H1 (cell line): ENCODE results near the gene MMP15. TPM values are rescaled to one million over a fixed set of nuclear protein-coding genes. Genes with fewer than 3 reads are reported as not detected.

Experiments used
- CTCF ChIA-PET: fragments of 300-600 bp; sonication (Branson Sonifier 250); formaldehyde crosslinking; loops from one replicate; lab custom pipeline; 2021; ENCODE audit not compliant: partially characterized antibody; lab: Charles Lee
- POLR2A ChIA-PET: fragments of 300-600 bp; sonication (Branson Sonifier 250); formaldehyde crosslinking; loops from one replicate; lab custom pipeline; 2021; ENCODE audit warnings: inconsistent platforms; ENCODE audit not compliant: partially characterized antibody; lab: Charles Lee
- DNase-seq, 2 experiments: peaks; one replicate each; pipeline versions ENCODE4 v3.0.0 to v3.0.0-alpha.2; 2010 to 2022; ENCODE audit warnings: low spot score in 2 of 2, low read depth in 1 of 2, mixed read lengths in 1 of 2
- FAIRE-seq: peaks from 2 replicates; lab custom pipeline; 2011; peaks lifted over from hg19 to GRCh38; lab: Jason Lieb, UNC
- H2AFZ ChIP-seq: 2 replicates; pipeline ENCODE4 v1.8.1; 2012; ENCODE audit warnings: low read length, inconsistent platforms
- H2AK5ac ChIP-seq: 2 replicates; pipeline ENCODE4 v1.6.1; 2013; ENCODE audit warnings: low read depth, low read length
- H2BK120ac ChIP-seq: replicated peaks from 2 replicates; pipeline ENCODE3; 2013; ENCODE audit warnings: low read depth, low read length, inconsistent platforms
- H2BK12ac ChIP-seq: 2 replicates; pipeline ENCODE4 v1.6.1; 2013; ENCODE audit warnings: low read depth, low read length
- H2BK15ac ChIP-seq: 2 replicates; pipeline ENCODE4 v1.6.1; 2013; ENCODE audit warnings: low read length
- H2BK20ac ChIP-seq: 2 replicates; pipeline ENCODE4 v1.6.1; 2013; ENCODE audit warnings: low read length
- H2BK5ac ChIP-seq: 2 replicates; pipeline ENCODE4 v1.6.1; 2013; ENCODE audit warnings: low read depth, low read length
- H3K14ac ChIP-seq: 2 replicates; pipeline ENCODE4 v1.6.1; 2013; ENCODE audit warnings: inconsistent platforms; ENCODE audit not compliant: insufficient read length
- H3K18ac ChIP-seq: 2 replicates; pipeline ENCODE4 v1.6.1; 2013; ENCODE audit warnings: low read length; ENCODE audit errors: extremely low read depth
- H3K23ac ChIP-seq: 2 replicates; pipeline ENCODE4 v1.6.1; 2013; ENCODE audit warnings: inconsistent platforms; ENCODE audit not compliant: insufficient read length
- H3K23me2 ChIP-seq: 2 replicates; pipeline ENCODE4 v1.6.1; 2013; ENCODE audit warnings: low read depth, low read length
- H3K27ac ChIP-seq: 2 replicates; pipeline ENCODE4 v1.6.1; 2011; ENCODE audit warnings: low read depth, low read length, inconsistent platforms
- H3K27me3 ChIP-seq, 4 experiments: replicated peaks in 1 of 4; 1 replicate in 1 of 4; 2 replicates in 3 of 4; pipeline versions ENCODE4 v1.6.1 to v1.8.1; 2011 to 2013; ENCODE audit warnings: low read length in 3 of 4, mild to moderate bottlenecking in 3 of 4, inconsistent platforms in 2 of 4, mixed read lengths in 2 of 4, moderate library complexity in 1 of 4; ENCODE audit not compliant: control insufficient read depth in 3 of 4, insufficient read depth in 3 of 4; ENCODE audit errors: extremely low read depth in 1 of 4
- H3K36me3 ChIP-seq, 4 experiments: 2 replicates each; pipeline versions ENCODE4 v1.6.1 to v1.8.1; 2011 to 2013; ENCODE audit warnings: mild to moderate bottlenecking in 4 of 4, low read length in 3 of 4, moderate library complexity in 2 of 4, control low read depth in 1 of 4, inconsistent platforms in 1 of 4; ENCODE audit not compliant: insufficient read depth in 4 of 4, control insufficient read depth in 2 of 4
- H3K4ac ChIP-seq: replicated peaks from 2 replicates; pipeline ENCODE3; 2013; ENCODE audit warnings: low read length, low read depth, mixed read lengths, inconsistent platforms; ENCODE audit not compliant: insufficient read length
- H3K4me1 ChIP-seq, 4 experiments: replicated peaks in 1 of 4; 1 replicate in 1 of 4; 2 replicates in 3 of 4; pipeline versions ENCODE4 v1.6.1 to v1.8.1; 2011 to 2013; ENCODE audit warnings: low read length in 3 of 4, inconsistent platforms in 2 of 4, mixed read lengths in 1 of 4; ENCODE audit not compliant: insufficient read depth in 4 of 4, control insufficient read depth in 3 of 4
- H3K4me2 ChIP-seq, 2 experiments: 2 replicates each; pipeline versions ENCODE4 v1.6.1 to v1.8.1; 2011 to 2013; ENCODE audit warnings: low read depth in 2 of 2, low read length in 2 of 2, control low read depth in 1 of 2, inconsistent platforms in 1 of 2, mild to moderate bottlenecking in 1 of 2; ENCODE audit not compliant: insufficient read depth in 1 of 2
- H3K4me3 ChIP-seq, 4 experiments: fragments of 200-600, 300-600 bp in 1 of 4; sonication (generic), shearing (Covaris generic), sonication (Bioruptor Twin) in 1 of 4; 2 replicates each; pipeline versions ENCODE4 v1.5.1 to v1.8.1; 2011 to 2016; ENCODE audit warnings: low read length in 4 of 4, low read depth in 3 of 4, control low read depth in 2 of 4, inconsistent platforms in 2 of 4, mild to moderate bottlenecking in 2 of 4, mixed read lengths in 1 of 4, moderate library complexity in 1 of 4; ENCODE audit not compliant: insufficient read depth in 2 of 4; ENCODE audit errors: extremely low read depth in 1 of 4
- H3K56ac ChIP-seq: replicated peaks from 2 replicates; pipeline ENCODE3; 2013; ENCODE audit warnings: low read depth, mild to moderate bottlenecking, mixed read lengths, low read length, inconsistent platforms; ENCODE audit not compliant: insufficient read length
- H3K79me1 ChIP-seq: 2 replicates; pipeline ENCODE4 v1.6.1; 2013; ENCODE audit warnings: low read depth, low read length, control low read depth
- H3K79me2 ChIP-seq, 2 experiments: 2 replicates each; pipeline versions ENCODE4 v1.6.1 to v1.8.1; 2012 to 2013; ENCODE audit warnings: low read length in 2 of 2, mild to moderate bottlenecking in 2 of 2, inconsistent platforms in 1 of 2; ENCODE audit not compliant: insufficient read depth in 2 of 2, control insufficient read depth in 1 of 2
- H3K9ac ChIP-seq, 4 experiments: replicated peaks in 1 of 4; 1 replicate in 1 of 4; 2 replicates in 3 of 4; pipeline versions ENCODE4 v1.6.1 to v1.8.1; 2011 to 2013; ENCODE audit warnings: low read depth in 3 of 4, low read length in 3 of 4, control low read depth in 2 of 4, mild to moderate bottlenecking in 2 of 4, moderate library complexity in 2 of 4, inconsistent platforms in 1 of 4; ENCODE audit errors: extremely low read depth in 1 of 4
- H3K9me3 ChIP-seq, 2 experiments: 2 replicates each; pipeline versions ENCODE4 v1.6.1 to v1.8.1; 2012 to 2013; ENCODE audit warnings: mild to moderate bottlenecking in 2 of 2, moderate library complexity in 2 of 2, control low read depth in 1 of 2, inconsistent platforms in 1 of 2, low read depth in 1 of 2, low read length in 1 of 2, mixed read lengths in 1 of 2; ENCODE audit not compliant: insufficient read depth in 2 of 2
- H4K20me1 ChIP-seq, 2 experiments: replicated peaks in 1 of 2; 2 replicates each; pipeline versions ENCODE3 to v1.8.1; 2011 to 2013; ENCODE audit warnings: inconsistent platforms in 2 of 2, low read length in 2 of 2, mild to moderate bottlenecking in 1 of 2; ENCODE audit not compliant: insufficient read depth in 2 of 2, control insufficient read depth in 1 of 2
- H4K5ac ChIP-seq: 2 replicates; pipeline ENCODE4 v1.6.1; 2013; ENCODE audit warnings: low read length, low read depth, mixed read lengths, inconsistent platforms; ENCODE audit not compliant: insufficient read length
- H4K8ac ChIP-seq: 2 replicates; pipeline ENCODE4 v1.8.0; 2013; ENCODE audit warnings: mild to moderate bottlenecking, moderate library complexity, low read length, inconsistent platforms; ENCODE audit not compliant: insufficient read depth; ENCODE audit errors: extremely low read depth
- H4K91ac ChIP-seq: replicated peaks from 2 replicates; pipeline ENCODE3; 2013; ENCODE audit warnings: low read length, mixed read lengths, inconsistent platforms; ENCODE audit not compliant: insufficient read length
- ASH2L ChIP-seq: fragments of 200-600, 300-600 bp; sonication (generic); IDR thresholded peaks from one replicate; pipeline ENCODE4 v1.7.1; 2017; ENCODE audit warnings: low read length
- BRCA1 ChIP-seq: IDR thresholded peaks from 2 replicates; pipeline ENCODE4 v1.6.1; 2012; ENCODE audit warnings: low read depth, low read length, improper control_type of control experiment
- CBX8 ChIP-seq: fragments of 300-800, 300-1000 bp; sonication (generic); IDR thresholded peaks from 2 replicates; pipeline ENCODE4 v1.7.1; 2016; ENCODE audit warnings: low read depth, low read length, borderline replicate concordance
- CEBPB ChIP-seq: IDR thresholded peaks from 2 replicates; pipeline ENCODE4 v1.6.1; 2012; ENCODE audit warnings: low read depth, low read length
- CTBP2 ChIP-seq: IDR thresholded peaks from 2 replicates; pipeline ENCODE4 v1.7.0; 2011; ENCODE audit warnings: borderline replicate concordance, mild to moderate bottlenecking, moderate library complexity, mixed read lengths, low read length; ENCODE audit not compliant: insufficient read depth, insufficient read length
- GTF2F1 ChIP-seq: IDR thresholded peaks from 2 replicates; pipeline ENCODE4 v1.6.1; 2012; ENCODE audit warnings: low read depth, low read length, improper control_type of control experiment, borderline replicate concordance
- HDAC2 ChIP-seq, 2 experiments: fragments of 300-600 bp in 1 of 2; sonication (generic) in 1 of 2; IDR thresholded peaks; 2 replicates each; pipeline ENCODE4 v1.6.1; 2011 to 2012; ENCODE audit warnings: low read depth in 2 of 2, low read length in 2 of 2, mild to moderate bottlenecking in 2 of 2, moderate library complexity in 2 of 2, borderline replicate concordance in 1 of 2, inconsistent platforms in 1 of 2
- SP4 ChIP-seq: IDR thresholded peaks from 2 replicates; pipeline ENCODE4 v1.6.1; 2012; ENCODE audit warnings: low read length, inconsistent platforms
- WGBS, 2 experiments: shearing (Covaris generic) in 1 of 2; methylation state at CpG; one replicate each; pipeline versions ENCODE4 v1.1.6 to v1.1.7; 2013 to 2015; ENCODE audit warnings: low lambda C conversion rate in 2 of 2, mixed read lengths in 2 of 2, inconsistent platforms in 1 of 2, low coverage in 1 of 2, missing lambda C conversion rate in 1 of 2; ENCODE audit not compliant: insufficient replicate concordance in 2 of 2, insufficient coverage in 1 of 2, insufficient read length in 1 of 2; ENCODE audit errors: extremely low coverage in 1 of 2, missing lambda C conversion rate in 1 of 2; 5-methylcytosine and 5-hydroxymethylcytosine counted together
- polyA plus RNA-seq, 7 experiments: library from polyadenylated mRNA; depleted of rRNA in 3 of 7; stranded (reverse) in 5 of 7; unstranded in 2 of 7; fragments of >200 nt in 5 of 7; fragments of 200-250 nt in 2 of 7; gene quantifications; 1 replicate in 5 of 7; 2 replicates in 1 of 7; 4 replicates in 1 of 7; pipeline versions ENCODE4 v1.2.1 to v1.2.3, GENCODE V29; 2011 to 2013; ENCODE audit warnings: missing spikeins in 2 of 7, mixed read lengths in 2 of 7
- total RNA-seq: library from RNA; stranded (reverse); fragmentation: NEBNext Ultra II Directional; extraction: Animal tissue kit (Norgen Biotek cat#: 25700); gene quantifications from 2 replicates; pipeline ENCODE4 v1.2.1, GENCODE V29; 2021
- TF ChIP-seq, protein P1 (sequence below): IDR thresholded peaks from 2 replicates; pipeline ENCODE4 v1.6.1; 2012; ENCODE audit warnings: inconsistent platforms

The MMP15 gene
- total and polyA plus RNA-seq, 2 of the 8 experiments (the other 6 are each of a cell fraction or from before 2014, with no cell fraction given) = 38.5 to 42.2 TPM

DNA sequence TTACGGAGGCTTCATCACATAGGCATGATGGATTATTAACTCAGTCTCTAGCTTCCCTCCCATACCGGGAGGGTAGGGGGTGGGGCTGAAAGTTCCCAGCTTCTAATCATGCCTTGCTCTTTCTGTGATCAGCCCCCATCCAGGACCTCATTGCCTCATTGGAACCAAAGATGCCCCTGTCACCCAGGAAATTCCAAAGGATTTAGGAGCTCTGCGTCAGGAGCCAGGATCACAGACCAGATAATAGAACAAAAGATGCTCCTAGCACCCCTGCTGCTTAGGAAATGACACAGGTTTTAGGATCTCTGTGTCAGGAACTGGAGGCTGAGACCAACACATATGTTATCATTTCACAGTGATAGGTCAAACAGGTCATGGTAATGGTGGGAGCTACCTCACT is 14.7 kb upstream of the MMP15 start:
- Histone ChIP-seq H3K18ac (no peak overlapping the region), H3K4me3 (no peak overlapping the region), H3K23me2 (no peaks in the 10 kb centered on the region), H4K91ac (no peak overlapping the region), H2BK12ac (no peak overlapping the region), H3K27ac (no peak overlapping the region), H2BK20ac (no peak overlapping the region), H3K23ac (no peak overlapping the region), H3K4ac (no peak overlapping the region), H4K5ac (no peak overlapping the region), H2BK5ac (no peak overlapping the region), H2BK120ac (no peak overlapping the region), H3K36me3 (peaks cover 0 to 13% (median 1%) of the 10 kb centered on the region in 4 experiments; a peak in 5 of 8 replicates), H3K56ac (no peak overlapping the region), H2AK5ac (no peak overlapping the region), H2BK15ac (no peak overlapping the region), H3K9me3 (no peaks in the 10 kb centered on the region), H3K9ac (no peak overlapping the region), H4K8ac (no peak overlapping the region), H3K27me3 (no peaks in the 10 kb centered on the region), H2AFZ (no peak overlapping the region), H3K4me2 (no peak overlapping the region; a peak in 1 of 4 replicates), H3K79me2 (peaks cover 0 to 6% of the 10 kb centered on the region in 2 experiments; a peak in 1 of 4 replicates), H4K20me1 (peaks cover 0 to 2% of the 10 kb centered on the region in 2 experiments), H3K79me1 (no peaks in the 10 kb centered on the region), H3K4me1 (peaks cover 0 to 4% (median 1%) of the 10 kb centered on the region in 4 experiments; a peak in 3 of 7 replicates), H3K14ac (no peak overlapping the region)
- POLR2A ChIA-PET = interaction anchor here (0.7 to 1.6 kb wide), 4 partner anchors 10 to 118 kb away, joined by 3 to 7 read pairs (median 6); partner anchors contain the start of genes CFAP20, USB1 and ZNF319
- TF ChIP-seq, protein P1, sequence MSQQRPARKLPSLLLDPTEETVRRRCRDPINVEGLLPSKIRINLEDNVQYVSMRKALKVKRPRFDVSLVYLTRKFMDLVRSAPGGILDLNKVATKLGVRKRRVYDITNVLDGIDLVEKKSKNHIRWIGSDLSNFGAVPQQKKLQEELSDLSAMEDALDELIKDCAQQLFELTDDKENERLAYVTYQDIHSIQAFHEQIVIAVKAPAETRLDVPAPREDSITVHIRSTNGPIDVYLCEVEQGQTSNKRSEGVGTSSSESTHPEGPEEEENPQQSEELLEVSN = no peak
- TF ChIP-seq SP4 = no peak
- TF ChIP-seq HDAC2 (IDR thresholded peaks at IDR 0.05; ENCODE audit: borderline replicate concordance in 1 of 2, low read depth in 2 of 2, low read length in 2 of 2) = no peak
- no peak for TF ChIP-seq CTBP2
- no peak for TF ChIP-seq GTF2F1
- no peak for TF ChIP-seq BRCA1
- TF ChIP-seq ASH2L = no peak
- TF ChIP-seq CEBPB = no peak
- no peak for TF ChIP-seq CBX8
- FAIRE-seq (no peak), DNase-seq (no peak)
- 76% methylated on average over 3 of the region's 3 CpGs; no CpG with 5 or more reads in 1 of the 2 experiments for WGBS, 2 experiments
- CTCF ChIA-PET = interaction anchor here (0.6 to 2.8 kb wide), 15 partner anchors 8 to 288 kb away, joined by 3 to 12 read pairs (median 4); partner anchors contain the start of genes USB1 and ZNF319
